GM23338 (cell line): ENCODE results near the gene CAPNS1. TPM values are rescaled to one million over a fixed set of nuclear protein-coding genes. Genes with fewer than 3 reads are reported as not detected.

Experiments
- ATAC-seq: fragments of 200-7000 bp; cut with Tn5 transposase; 3 replicates; pipeline ENCODE4 v1.9.1; 2020
- DNase-seq: peaks from one replicate; pipeline ENCODE4 v3.0.0-alpha.2; 2015; ENCODE audit warnings: low spot score
- H2AFZ ChIP-seq: fragments of 200-600 bp; sonication (generic); 2 replicates; pipeline ENCODE4 v1.8.0; 2016; ENCODE audit warnings: antibody characterized with exemption, mild to moderate bottlenecking, moderate library complexity
- H3F3A ChIP-seq: fragments of 200-600 bp; sonication (generic); replicated peaks from 2 replicates; pipeline ENCODE4 v1.8.0; 2017; ENCODE audit warnings: antibody characterized with exemption, mixed run types, low read depth
- H3K27ac ChIP-seq: fragments of 200-600 bp; sonication (generic); 2 replicates; pipeline ENCODE4 v1.6.1; 2016; ENCODE audit warnings: low read depth
- H3K27me3 ChIP-seq: fragments of 200-600 bp; sonication (generic); 2 replicates; pipeline ENCODE4 v1.8.0; 2016; ENCODE audit warnings: mild to moderate bottlenecking, mixed run types, moderate library complexity; ENCODE audit not compliant: insufficient read depth
- H3K36me3 ChIP-seq: fragments of 200-600 bp; sonication (generic); 2 replicates; pipeline ENCODE4 v1.8.0; 2016; ENCODE audit warnings: mild to moderate bottlenecking; ENCODE audit not compliant: insufficient read depth
- H3K4me1 ChIP-seq: fragments of 200-600 bp; sonication (generic); 2 replicates; pipeline ENCODE4 v1.8.0; 2016; ENCODE audit warnings: mild to moderate bottlenecking, moderate library complexity; ENCODE audit not compliant: insufficient read depth
- H3K4me2 ChIP-seq: fragments of 200-600 bp; sonication (generic); 2 replicates; pipeline ENCODE4 v1.7.1; 2017; ENCODE audit warnings: mixed run types
- H3K4me3 ChIP-seq: fragments of 200-600 bp; sonication (generic); 2 replicates; pipeline ENCODE4 v1.6.1; 2016; ENCODE audit warnings: mixed run types
- H3K79me2 ChIP-seq: fragments of 200-600 bp; sonication (generic); replicated peaks from 2 replicates; pipeline ENCODE4 v1.8.0; 2017; ENCODE audit warnings: mild to moderate bottlenecking; ENCODE audit not compliant: insufficient read depth
- H3K9me2 ChIP-seq: fragments of 200-600 bp; sonication (generic); 2 replicates; pipeline ENCODE4 v1.8.0; 2017; ENCODE audit not compliant: insufficient read depth
- H4K20me1 ChIP-seq: fragments of 200-600 bp; sonication (generic); replicated peaks from 2 replicates; pipeline ENCODE4 v1.8.0; 2017; ENCODE audit warnings: mild to moderate bottlenecking; ENCODE audit not compliant: insufficient read depth
- H3K27ac Mint-ChIP-seq: 2 replicates; pipeline ENCODE4 v1.8.0; 2020; ENCODE audit warnings: inconsistent platforms, mild to moderate bottlenecking, moderate library complexity, mixed read lengths
- H3K27me3 Mint-ChIP-seq: 3 replicates; pipeline ENCODE4 v1.8.0; 2022; ENCODE audit warnings: low read depth, mild to moderate bottlenecking, moderate library complexity, mixed read lengths, inconsistent platforms; ENCODE audit not compliant: insufficient read depth, poor library complexity
- H3K36me3 Mint-ChIP-seq: 3 replicates; pipeline ENCODE4 v1.8.0; 2021; ENCODE audit warnings: low read depth, mild to moderate bottlenecking, inconsistent platforms, moderate library complexity, mixed read lengths
- H3K4me1 Mint-ChIP-seq: 3 replicates; pipeline ENCODE4 v1.8.0; 2020; ENCODE audit warnings: mild to moderate bottlenecking, inconsistent platforms, mixed read lengths
- H3K4me3 Mint-ChIP-seq: 3 replicates; pipeline ENCODE4 v1.8.0; 2021; ENCODE audit warnings: moderate library complexity, mild to moderate bottlenecking, inconsistent platforms, mixed read lengths
- H3K9me3 Mint-ChIP-seq: 3 replicates; pipeline ENCODE4 v1.8.0; 2020; ENCODE audit warnings: moderate library complexity, mild to moderate bottlenecking, inconsistent platforms, mixed read lengths
- EZH2 ChIP-seq: fragments of 200-600 bp; sonication (generic); IDR thresholded peaks from one replicate; pipeline ENCODE4 v1.8.0; 2017; ENCODE audit warnings: antibody characterized with exemption, mild to moderate bottlenecking, low read depth; ENCODE audit not compliant: unreplicated experiment
- EZH2phosphoT487 ChIP-seq: fragments of 200-600 bp; sonication (generic); IDR thresholded peaks from one replicate; pipeline ENCODE4 v1.8.1; 2018; ENCODE audit warnings: antibody characterized with exemption; ENCODE audit not compliant: unreplicated experiment
- JUNB ChIP-seq: IDR thresholded peaks from one replicate; pipeline ENCODE4 v1.6.1; 2016; ENCODE audit warnings: antibody characterized with exemption; ENCODE audit not compliant: unreplicated experiment
- NANOG ChIP-seq: IDR thresholded peaks from 2 replicates; pipeline ENCODE4 v1.6.1; 2016; ENCODE audit warnings: antibody characterized with exemption, borderline replicate concordance
- REST ChIP-seq: IDR thresholded peaks from one replicate; pipeline ENCODE4 v1.6.1; 2018; ENCODE audit warnings: antibody characterized with exemption; ENCODE audit not compliant: unreplicated experiment
- ZNF114 ChIP-seq: fragments of 250-450 bp; sonication (Bioruptor Pico); IDR thresholded peaks from 2 replicates; pipeline ENCODE4 v1.5.0; 2020; ENCODE audit warnings: mild to moderate bottlenecking, moderate library complexity
- ZNF331 ChIP-seq: fragments of 250-450 bp; sonication (Bioruptor Pico); IDR thresholded peaks from 2 replicates; pipeline ENCODE4 v1.5.0; 2020; ENCODE audit warnings: low read depth, mild to moderate bottlenecking, moderate library complexity
- polyA plus RNA-seq: library from polyadenylated mRNA; unstranded; fragments of >200 nt; fragmentation: Nextera tagmentation; extraction: Ambion mirVana; gene quantifications from 2 replicates; pipeline ENCODE4 v1.2.1, GENCODE V29; 2016
- total RNA-seq: library from RNA; depleted of rRNA; stranded (reverse); fragments of >200 nt; shearing (Covaris generic); gene quantifications from 2 replicates; pipeline ENCODE4 v1.2.3, GENCODE V29; 2014
- TF ChIP-seq, protein P1 (sequence below): fragments of 250-450 bp; sonication (Bioruptor Pico); IDR thresholded peaks from 2 replicates; pipeline ENCODE4 v1.5.0; 2020; ENCODE audit warnings: mild to moderate bottlenecking, moderate library complexity
- TF ChIP-seq, protein P2 (sequence below): IDR thresholded peaks from 2 replicates; pipeline ENCODE4 v1.6.1; 2016; ENCODE audit warnings: antibody characterized with exemption

The CAPNS1 gene
- total and polyA plus RNA-seq, 2 experiments from 2014 or later = 123 to 227 TPM

- DNase-seq (no peak), ATAC-seq (no peak)
- H3F3A ChIP-seq = peaks cover 9% of the 10 kb centered on the region
- Mint-ChIP-seq H3K9me3 (no peaks in the 10 kb centered on the region), H3K4me1 (peaks cover 6% of the 10 kb centered on the region; the same call in 2 of the 3 replicates), H3K36me3 (peaks cover 54% of the 10 kb centered on the region), H3K27ac (no peak overlapping the region), H3K4me3 (no peak overlapping the region), H3K27me3 (peaks cover 9% of the 10 kb centered on the region)
- no peak overlapping the region for H2AFZ ChIP-seq
- no peak overlapping the region for H3K27ac ChIP-seq
- no peak overlapping the region for H3K4me2 ChIP-seq
- TF ChIP-seq ZNF114 (CRISPR knock-in tag) = no peak
- no peak for TF ChIP-seq ZNF331
- TF ChIP-seq REST = no peak
- H3K9me2 ChIP-seq = no peaks in the 10 kb centered on the region
- H3K36me3 ChIP-seq = peaks cover 13% of the 10 kb centered on the region; the same call in 1 of the 2 replicates
- peaks cover 6% of the 10 kb centered on the region for H3K4me1 ChIP-seq
- H4K20me1 ChIP-seq = peaks cover 7% of the 10 kb centered on the region; the same call in 1 of the 2 replicates
- H3K27me3 ChIP-seq = peaks cover 8% of the 10 kb centered on the region; the same call in 1 of the 2 replicates
- no peak overlapping the region for H3K4me3 ChIP-seq
- no peaks in the 10 kb centered on the region for H3K79me2 ChIP-seq
Observed at GRCh38 chr19:36149673-36150406, 10.0 kb downstream of the CAPNS1 start.

GRCh38 chr19:36150586-36150985, 10.7 kb downstream of the CAPNS1 start:
- DNase-seq (no peak), ATAC-seq (no peak)
- peaks cover 13% of the 10 kb centered on the region; the same call in 1 of the 2 replicates for H3K36me3 ChIP-seq
- peaks cover 8% of the 10 kb centered on the region; the same call in 1 of the 2 replicates for H3K27me3 ChIP-seq
- H3K4me2 ChIP-seq = 0 out of 2 replicates have a peak overlapping the region, but pooled peaks have one; percentile 97
- H3K79me2 ChIP-seq = no peaks in the 10 kb centered on the region
- Mint-ChIP-seq H3K4me1 (peaks cover 11% of the 10 kb centered on the region), H3K27me3 (peaks cover 11% of the 10 kb centered on the region), H3K27ac (no peak overlapping the region), H3K9me3 (no peaks in the 10 kb centered on the region), H3K36me3 (peaks cover 50% of the 10 kb centered on the region), H3K4me3 (peak overlapping the region; percentile 64; the same call in 1 of the 3 replicates)
- no peaks in the 10 kb centered on the region for H3K9me2 ChIP-seq
- no peak overlapping the region for H3K27ac ChIP-seq
- peaks cover 9% of the 10 kb centered on the region; the same call in 1 of the 2 replicates for H3F3A ChIP-seq
- H3K4me3 ChIP-seq = peak overlapping the region; percentile 77; the same call in 1 of the 2 replicates
- peaks cover 13% of the 10 kb centered on the region for H3K4me1 ChIP-seq
- no peaks in the 10 kb centered on the region for H4K20me1 ChIP-seq
- no peak overlapping the region for H2AFZ ChIP-seq
- TF ChIP-seq, protein P1, sequence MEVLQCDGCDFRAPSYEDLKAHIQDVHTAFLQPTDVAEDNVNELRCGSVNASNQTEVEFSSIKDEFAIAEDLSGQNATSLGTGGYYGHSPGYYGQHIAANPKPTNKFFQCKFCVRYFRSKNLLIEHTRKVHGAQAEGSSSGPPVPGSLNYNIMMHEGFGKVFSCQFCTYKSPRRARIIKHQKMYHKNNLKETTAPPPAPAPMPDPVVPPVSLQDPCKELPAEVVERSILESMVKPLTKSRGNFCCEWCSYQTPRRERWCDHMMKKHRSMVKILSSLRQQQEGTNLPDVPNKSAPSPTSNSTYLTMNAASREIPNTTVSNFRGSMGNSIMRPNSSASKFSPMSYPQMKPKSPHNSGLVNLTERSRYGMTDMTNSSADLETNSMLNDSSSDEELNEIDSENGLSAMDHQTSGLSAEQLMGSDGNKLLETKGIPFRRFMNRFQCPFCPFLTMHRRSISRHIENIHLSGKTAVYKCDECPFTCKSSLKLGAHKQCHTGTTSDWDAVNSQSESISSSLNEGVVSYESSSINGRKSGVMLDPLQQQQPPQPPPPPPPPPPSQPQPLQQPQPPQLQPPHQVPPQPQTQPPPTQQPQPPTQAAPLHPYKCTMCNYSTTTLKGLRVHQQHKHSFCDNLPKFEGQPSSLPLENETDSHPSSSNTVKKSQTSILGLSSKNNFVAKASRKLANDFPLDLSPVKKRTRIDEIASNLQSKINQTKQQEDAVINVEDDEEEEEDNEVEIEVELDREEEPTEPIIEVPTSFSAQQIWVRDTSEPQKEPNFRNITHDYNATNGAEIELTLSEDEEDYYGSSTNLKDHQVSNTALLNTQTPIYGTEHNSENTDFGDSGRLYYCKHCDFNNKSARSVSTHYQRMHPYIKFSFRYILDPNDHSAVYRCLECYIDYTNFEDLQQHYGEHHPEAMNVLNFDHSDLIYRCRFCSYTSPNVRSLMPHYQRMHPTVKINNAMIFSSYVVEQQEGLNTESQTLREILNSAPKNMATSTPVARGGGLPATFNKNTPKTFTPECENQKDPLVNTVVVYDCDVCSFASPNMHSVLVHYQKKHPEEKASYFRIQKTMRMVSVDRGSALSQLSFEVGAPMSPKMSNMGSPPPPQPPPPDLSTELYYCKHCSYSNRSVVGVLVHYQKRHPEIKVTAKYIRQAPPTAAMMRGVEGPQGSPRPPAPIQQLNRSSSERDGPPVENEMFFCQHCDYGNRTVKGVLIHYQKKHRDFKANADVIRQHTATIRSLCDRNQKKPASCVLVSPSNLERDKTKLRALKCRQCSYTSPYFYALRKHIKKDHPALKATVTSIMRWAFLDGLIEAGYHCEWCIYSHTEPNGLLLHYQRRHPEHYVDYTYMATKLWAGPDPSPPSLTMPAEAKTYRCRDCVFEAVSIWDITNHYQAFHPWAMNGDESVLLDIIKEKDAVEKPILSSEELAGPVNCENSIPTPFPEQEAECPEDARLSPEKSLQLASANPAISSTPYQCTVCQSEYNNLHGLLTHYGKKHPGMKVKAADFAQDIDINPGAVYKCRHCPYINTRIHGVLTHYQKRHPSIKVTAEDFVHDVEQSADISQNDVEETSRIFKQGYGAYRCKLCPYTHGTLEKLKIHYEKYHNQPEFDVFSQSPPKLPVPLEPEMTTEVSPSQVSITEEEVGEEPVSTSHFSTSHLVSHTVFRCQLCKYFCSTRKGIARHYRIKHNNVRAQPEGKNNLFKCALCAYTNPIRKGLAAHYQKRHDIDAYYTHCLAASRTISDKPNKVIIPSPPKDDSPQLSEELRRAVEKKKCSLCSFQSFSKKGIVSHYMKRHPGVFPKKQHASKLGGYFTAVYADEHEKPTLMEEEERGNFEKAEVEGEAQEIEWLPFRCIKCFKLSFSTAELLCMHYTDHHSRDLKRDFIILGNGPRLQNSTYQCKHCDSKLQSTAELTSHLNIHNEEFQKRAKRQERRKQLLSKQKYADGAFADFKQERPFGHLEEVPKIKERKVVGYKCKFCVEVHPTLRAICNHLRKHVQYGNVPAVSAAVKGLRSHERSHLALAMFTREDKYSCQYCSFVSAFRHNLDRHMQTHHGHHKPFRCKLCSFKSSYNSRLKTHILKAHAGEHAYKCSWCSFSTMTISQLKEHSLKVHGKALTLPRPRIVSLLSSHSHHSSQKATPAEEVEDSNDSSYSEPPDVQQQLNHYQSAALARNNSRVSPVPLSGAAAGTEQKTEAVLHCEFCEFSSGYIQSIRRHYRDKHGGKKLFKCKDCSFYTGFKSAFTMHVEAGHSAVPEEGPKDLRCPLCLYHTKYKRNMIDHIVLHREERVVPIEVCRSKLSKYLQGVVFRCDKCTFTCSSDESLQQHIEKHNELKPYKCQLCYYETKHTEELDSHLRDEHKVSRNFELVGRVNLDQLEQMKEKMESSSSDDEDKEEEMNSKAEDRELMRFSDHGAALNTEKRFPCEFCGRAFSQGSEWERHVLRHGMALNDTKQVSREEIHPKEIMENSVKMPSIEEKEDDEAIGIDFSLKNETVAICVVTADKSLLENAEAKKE (CRISPR knock-in tag) = no peak
- TF ChIP-seq EZH2phosphoT487 (no peak), JUNB (no peak), ZNF114 (CRISPR knock-in tag) (no peak), NANOG (no peak), ZNF331 (no peak), EZH2 (no peak)
- TF ChIP-seq, protein P2, sequence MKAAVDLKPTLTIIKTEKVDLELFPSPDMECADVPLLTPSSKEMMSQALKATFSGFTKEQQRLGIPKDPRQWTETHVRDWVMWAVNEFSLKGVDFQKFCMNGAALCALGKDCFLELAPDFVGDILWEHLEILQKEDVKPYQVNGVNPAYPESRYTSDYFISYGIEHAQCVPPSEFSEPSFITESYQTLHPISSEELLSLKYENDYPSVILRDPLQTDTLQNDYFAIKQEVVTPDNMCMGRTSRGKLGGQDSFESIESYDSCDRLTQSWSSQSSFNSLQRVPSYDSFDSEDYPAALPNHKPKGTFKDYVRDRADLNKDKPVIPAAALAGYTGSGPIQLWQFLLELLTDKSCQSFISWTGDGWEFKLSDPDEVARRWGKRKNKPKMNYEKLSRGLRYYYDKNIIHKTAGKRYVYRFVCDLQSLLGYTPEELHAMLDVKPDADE = no peak
